ENCODE results near the gene ARIH2. TPM values are rescaled to one million over a fixed set of nuclear protein-coding genes. Genes with fewer than 3 reads are reported as not detected.
"Not testable (repeated sequence)": the region's sequence is repeated elsewhere in the genome, so short reads cannot be mapped to it uniquely, and the experiment has no call there.

ARIH2 gene
- total RNA-seq, 1 experiment from 2014 or later = 76.1 TPM

GRCh38 chr3:49004352-49005302 lies 86.0 kb downstream of the ARIH2 start:
- DNase-seq (ENCODE audit: low spot score) = no peak

- no peak for DNase-seq (ENCODE audit: low spot score)
Measured at GRCh38 chr3:49005303-49005680, 86.7 kb downstream of the ARIH2 start.

- no peak for DNase-seq (ENCODE audit: low spot score)
Measured at GRCh38 chr3:49005998-49006397, 87.4 kb downstream of the ARIH2 start.

GRCh38 chr3:49006408-49007067 lies 87.9 kb downstream of the ARIH2 start:
- DNase-seq (ENCODE audit: low spot score) = no peak

GRCh38 chr3:49007068-49007770 lies 88.6 kb downstream of the ARIH2 start, which contains the start of gene WDR6:
TSS of gene WDR6 (plus strand) at chr3:49007391. CDS start at chr3:49007432, 41 bp downstream.
- DNase-seq (ENCODE audit: low spot score) = peak; percentile 97

GRCh38 chr3:49007771-49008528 lies 89.3 kb downstream of the ARIH2 start:
- peak; percentile 79 for DNase-seq (ENCODE audit: low spot score)

GRCh38 chr3:49008627-49009026 lies 90.0 kb downstream of the ARIH2 start:
- not testable (repeated sequence) for DNase-seq (ENCODE audit: low spot score)

GRCh38 chr3:49009396-49009795 lies 90.8 kb downstream of the ARIH2 start:
- no peak for DNase-seq (ENCODE audit: low spot score)

GRCh38 chr3:49012441-49013017 lies 93.9 kb downstream of the ARIH2 start:
- DNase-seq (ENCODE audit: low spot score) = no peak

- DNase-seq (ENCODE audit: low spot score) = no peak
Measured at GRCh38 chr3:49013113-49013737, 94.6 kb downstream of the ARIH2 start.

- no peak for DNase-seq (ENCODE audit: low spot score)
Measured at GRCh38 chr3:49013738-49014660, 95.4 kb downstream of the ARIH2 start.

GRCh38 chr3:49015072-49015471 lies 96.4 kb downstream of the ARIH2 start:
- no peak for DNase-seq (ENCODE audit: low spot score)

GRCh38 chr3:49015765-49016164 lies 97.1 kb downstream of the ARIH2 start:
- no peak for DNase-seq (ENCODE audit: low spot score)

GRCh38 chr3:49016414-49017228 lies 98.0 kb downstream of the ARIH2 start:
- no peak for DNase-seq (ENCODE audit: low spot score)

- no peak for DNase-seq (ENCODE audit: low spot score)
Measured at GRCh38 chr3:49017229-49017970, 98.8 kb downstream of the ARIH2 start.

GRCh38 chr3:49017971-49018706 lies 99.5 kb downstream of the ARIH2 start, which contains the start of gene DALRD3:
TSS of gene DALRD3 (minus strand) at chr3:49018580. CDS start at chr3:49018564, 16 bp downstream.
- DNase-seq (ENCODE audit: low spot score) = peak; percentile 45

- DNase-seq (ENCODE audit: low spot score) = no peak
Measured at GRCh38 chr3:49018707-49019006, 100.0 kb downstream of the ARIH2 start.
